ENCODE measurements around the gene FKBP15.

- TF ChIP-seq CTCF (conservative IDR thresholded peaks at IDR 0.05; ENCODE audit: low read depth, low read length): no peak
- no peak for TF ChIP-seq EZH2 (IDR thresholded peaks at IDR 0.05; ENCODE audit: borderline replicate concordance, low read depth, low read length, poor library complexity, severe bottlenecking)
Measured at GRCh38 chr9:113205861-113206260, 15.2 kb downstream of the FKBP15 start.

Measured in A673 (cell line).